Neural cell (in vitro differentiated cells): ENCODE results near the gene DROSHA. TPM values are rescaled to one million over a fixed set of nuclear protein-coding genes. Genes with fewer than 3 reads are reported as not detected.

Experiments used
- H2AFZ ChIP-seq: fragments of 200-600, 300-800 bp; sonication (generic), shearing (Covaris generic); 2 replicates; pipeline ENCODE4 v1.6.0; 2014; ENCODE audit warnings: low read depth, mild to moderate bottlenecking, antibody characterized with exemption, low read length, moderate library complexity
- H3F3A ChIP-seq: fragments of 200-600 bp; shearing (Covaris generic); 2 replicates; pipeline ENCODE4 v1.6.1; 2016; ENCODE audit warnings: mild to moderate bottlenecking, moderate library complexity, mixed read lengths, antibody characterized with exemption, low read length; ENCODE audit not compliant: insufficient read depth, poor library complexity, severe bottlenecking
- H3K27ac ChIP-seq: fragments of 200-600, 300-800 bp; sonication (generic), shearing (Covaris generic); 2 replicates; pipeline ENCODE4 v1.5.1; 2014; ENCODE audit warnings: mild to moderate bottlenecking, low read length, moderate library complexity
- H3K27me3 ChIP-seq: fragments of 300-800, 200-600 bp; sonication (generic), shearing (Covaris generic); 2 replicates; pipeline ENCODE4 v1.6.0; 2014; ENCODE audit warnings: mild to moderate bottlenecking, low read depth, low read length, moderate library complexity; ENCODE audit not compliant: insufficient read depth
- H3K36me3 ChIP-seq: fragments of 300-800, 200-600 bp; sonication (generic), shearing (Covaris generic); 2 replicates; pipeline ENCODE4 v1.5.1; 2014; ENCODE audit warnings: mild to moderate bottlenecking, antibody characterized with exemption, low read length, moderate library complexity; ENCODE audit not compliant: insufficient read depth
- H3K4me2 ChIP-seq: fragments of 300-800, 200-600 bp; sonication (generic), shearing (Covaris generic); 2 replicates; pipeline ENCODE4 v1.6.0; 2014; ENCODE audit warnings: mild to moderate bottlenecking, low read length
- H3K4me3 ChIP-seq: fragments of 300-800, 200-600 bp; sonication (generic), shearing (Covaris generic); 2 replicates; pipeline ENCODE4 v1.5.1; 2014; ENCODE audit warnings: mild to moderate bottlenecking, low read length, moderate library complexity
- H3K79me2 ChIP-seq: fragments of 200-600 bp; shearing (Covaris generic); replicated peaks from 2 replicates; pipeline ENCODE4 v1.6.0; 2014; ENCODE audit warnings: mild to moderate bottlenecking, low read length, moderate library complexity; ENCODE audit not compliant: insufficient read depth
- H3K9ac ChIP-seq: fragments of 300-800, 200-600 bp; sonication (generic), shearing (Covaris generic); 2 replicates; pipeline ENCODE4 v1.6.1; 2016; ENCODE audit warnings: mild to moderate bottlenecking, low read length, mixed read lengths
- H3K9me2 ChIP-seq: fragments of 200-600 bp; shearing (Covaris generic); 2 replicates; pipeline ENCODE4 v1.6.1; 2016; ENCODE audit warnings: mild to moderate bottlenecking, low read length, mixed read lengths; ENCODE audit not compliant: insufficient read depth
- H3K9me3 ChIP-seq: fragments of 200-600, 300-800 bp; sonication (generic), shearing (Covaris generic); 2 replicates; pipeline ENCODE4 v1.6.1; 2016; ENCODE audit warnings: mild to moderate bottlenecking, mixed run types, low read length, moderate library complexity, mixed read lengths
- H4K20me1 ChIP-seq: fragments of 200-600 bp; shearing (Covaris generic); 2 replicates; pipeline ENCODE4 v1.6.1; 2016; ENCODE audit warnings: mild to moderate bottlenecking, mixed run types; ENCODE audit not compliant: insufficient read depth
- EP300 ChIP-seq: fragments of 450-650 bp; conservative IDR thresholded peaks from 2 replicates; pipeline ENCODE4 v1.6.1; 2014; ENCODE audit warnings: antibody characterized with exemption, mild to moderate bottlenecking, moderate library complexity; ENCODE audit not compliant: poor library complexity, severe bottlenecking
- EZH2 ChIP-seq: fragments of 200-600, 300-800 bp; shearing (Covaris generic), sonication (generic); IDR thresholded peaks from 2 replicates; pipeline ENCODE4 v1.6.1; 2014; ENCODE audit warnings: antibody characterized with exemption, low read length, borderline replicate concordance, mild to moderate bottlenecking; ENCODE audit not compliant: insufficient read depth, poor library complexity, severe bottlenecking
- MXI1 ChIP-seq: fragments of 450-650 bp; conservative IDR thresholded peaks from 2 replicates; pipeline ENCODE4 v1.6.1; 2014; ENCODE audit warnings: antibody characterized with exemption, mild to moderate bottlenecking; ENCODE audit not compliant: poor library complexity, severe bottlenecking
- POLR2AphosphoS5 ChIP-seq: IDR thresholded peaks from 2 replicates; pipeline ENCODE4 v1.6.1; 2012
- RAD21 ChIP-seq: fragments of 450-650 bp; conservative IDR thresholded peaks from 2 replicates; pipeline ENCODE4 v1.6.1; 2014; ENCODE audit warnings: antibody characterized with exemption, mild to moderate bottlenecking, moderate library complexity
- SMC3 ChIP-seq: fragments of 450-650 bp; conservative IDR thresholded peaks from 2 replicates; pipeline ENCODE4 v1.6.1; 2014; ENCODE audit warnings: antibody characterized with exemption, mild to moderate bottlenecking, moderate library complexity; ENCODE audit not compliant: poor library complexity
- TAF1 ChIP-seq: IDR thresholded peaks from 2 replicates; pipeline ENCODE4 v1.6.1; 2012; ENCODE audit warnings: low read depth
- polyA plus RNA-seq: library from polyadenylated mRNA; depleted of rRNA; stranded (reverse); fragments of >200 nt; gene quantifications from 2 replicates; pipeline ENCODE4 v1.2.3, GENCODE V29; 2014
- TF ChIP-seq, protein P1 (sequence below): fragments of 450-650 bp; IDR thresholded peaks from 2 replicates; pipeline ENCODE4 v1.5.1; 2014; ENCODE audit warnings: antibody characterized with exemption, mild to moderate bottlenecking, moderate library complexity; ENCODE audit not compliant: poor library complexity, severe bottlenecking
- TF ChIP-seq, protein P2 (sequence below): IDR thresholded peaks from 2 replicates; pipeline ENCODE4 v1.6.1; 2012; ENCODE audit warnings: borderline replicate concordance

DROSHA gene
- polyA plus RNA-seq, 1 donor from 2014 or later = 88.5 TPM

DNA sequence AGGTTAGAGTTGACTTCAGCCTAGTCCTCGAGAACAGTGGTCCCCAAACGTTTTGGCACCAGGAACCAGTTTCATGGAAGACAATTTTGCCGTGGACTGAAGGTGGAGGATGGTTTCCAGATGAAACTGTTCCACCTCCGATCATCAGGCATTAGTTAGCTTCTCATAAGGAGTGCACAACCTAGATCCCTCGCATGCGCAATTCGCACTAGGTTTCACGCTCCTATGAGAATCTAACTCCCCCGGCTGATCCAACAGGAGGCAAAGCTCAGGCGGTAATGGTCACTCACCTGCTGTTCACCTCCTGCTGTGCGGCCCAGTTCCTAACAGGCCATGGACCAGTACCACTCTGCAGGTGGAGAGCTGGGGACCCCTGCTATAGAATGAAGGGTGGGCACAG is 174.9 kb downstream of the DROSHA start:
- Histone ChIP-seq H3K36me3 (no peaks in the 10 kb centered on the region), H3K4me3 (no peak overlapping the region), H2AFZ (no peak overlapping the region), H3K79me2 (no peaks in the 10 kb centered on the region), H3K27ac (no peak overlapping the region), H3K9ac (no peak overlapping the region), H3K27me3 (no peaks in the 10 kb centered on the region), H3K9me2 (no peaks in the 10 kb centered on the region), H3K4me2 (no peak overlapping the region), H4K20me1 (no peaks in the 10 kb centered on the region), H3F3A (no peaks in the 10 kb centered on the region), H3K9me3 (no peaks in the 10 kb centered on the region)
- TF ChIP-seq MXI1 (no peak), POLR2AphosphoS5 (no peak), EP300 (no peak), RAD21 (no peak), SMC3 (no peak), EZH2 (no peak)
- TF ChIP-seq, protein P1, sequence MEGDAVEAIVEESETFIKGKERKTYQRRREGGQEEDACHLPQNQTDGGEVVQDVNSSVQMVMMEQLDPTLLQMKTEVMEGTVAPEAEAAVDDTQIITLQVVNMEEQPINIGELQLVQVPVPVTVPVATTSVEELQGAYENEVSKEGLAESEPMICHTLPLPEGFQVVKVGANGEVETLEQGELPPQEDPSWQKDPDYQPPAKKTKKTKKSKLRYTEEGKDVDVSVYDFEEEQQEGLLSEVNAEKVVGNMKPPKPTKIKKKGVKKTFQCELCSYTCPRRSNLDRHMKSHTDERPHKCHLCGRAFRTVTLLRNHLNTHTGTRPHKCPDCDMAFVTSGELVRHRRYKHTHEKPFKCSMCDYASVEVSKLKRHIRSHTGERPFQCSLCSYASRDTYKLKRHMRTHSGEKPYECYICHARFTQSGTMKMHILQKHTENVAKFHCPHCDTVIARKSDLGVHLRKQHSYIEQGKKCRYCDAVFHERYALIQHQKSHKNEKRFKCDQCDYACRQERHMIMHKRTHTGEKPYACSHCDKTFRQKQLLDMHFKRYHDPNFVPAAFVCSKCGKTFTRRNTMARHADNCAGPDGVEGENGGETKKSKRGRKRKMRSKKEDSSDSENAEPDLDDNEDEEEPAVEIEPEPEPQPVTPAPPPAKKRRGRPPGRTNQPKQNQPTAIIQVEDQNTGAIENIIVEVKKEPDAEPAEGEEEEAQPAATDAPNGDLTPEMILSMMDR = no peak
- TF ChIP-seq, protein P2, sequence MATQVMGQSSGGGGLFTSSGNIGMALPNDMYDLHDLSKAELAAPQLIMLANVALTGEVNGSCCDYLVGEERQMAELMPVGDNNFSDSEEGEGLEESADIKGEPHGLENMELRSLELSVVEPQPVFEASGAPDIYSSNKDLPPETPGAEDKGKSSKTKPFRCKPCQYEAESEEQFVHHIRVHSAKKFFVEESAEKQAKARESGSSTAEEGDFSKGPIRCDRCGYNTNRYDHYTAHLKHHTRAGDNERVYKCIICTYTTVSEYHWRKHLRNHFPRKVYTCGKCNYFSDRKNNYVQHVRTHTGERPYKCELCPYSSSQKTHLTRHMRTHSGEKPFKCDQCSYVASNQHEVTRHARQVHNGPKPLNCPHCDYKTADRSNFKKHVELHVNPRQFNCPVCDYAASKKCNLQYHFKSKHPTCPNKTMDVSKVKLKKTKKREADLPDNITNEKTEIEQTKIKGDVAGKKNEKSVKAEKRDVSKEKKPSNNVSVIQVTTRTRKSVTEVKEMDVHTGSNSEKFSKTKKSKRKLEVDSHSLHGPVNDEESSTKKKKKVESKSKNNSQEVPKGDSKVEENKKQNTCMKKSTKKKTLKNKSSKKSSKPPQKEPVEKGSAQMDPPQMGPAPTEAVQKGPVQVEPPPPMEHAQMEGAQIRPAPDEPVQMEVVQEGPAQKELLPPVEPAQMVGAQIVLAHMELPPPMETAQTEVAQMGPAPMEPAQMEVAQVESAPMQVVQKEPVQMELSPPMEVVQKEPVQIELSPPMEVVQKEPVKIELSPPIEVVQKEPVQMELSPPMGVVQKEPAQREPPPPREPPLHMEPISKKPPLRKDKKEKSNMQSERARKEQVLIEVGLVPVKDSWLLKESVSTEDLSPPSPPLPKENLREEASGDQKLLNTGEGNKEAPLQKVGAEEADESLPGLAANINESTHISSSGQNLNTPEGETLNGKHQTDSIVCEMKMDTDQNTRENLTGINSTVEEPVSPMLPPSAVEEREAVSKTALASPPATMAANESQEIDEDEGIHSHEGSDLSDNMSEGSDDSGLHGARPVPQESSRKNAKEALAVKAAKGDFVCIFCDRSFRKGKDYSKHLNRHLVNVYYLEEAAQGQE = no peak

DNA sequence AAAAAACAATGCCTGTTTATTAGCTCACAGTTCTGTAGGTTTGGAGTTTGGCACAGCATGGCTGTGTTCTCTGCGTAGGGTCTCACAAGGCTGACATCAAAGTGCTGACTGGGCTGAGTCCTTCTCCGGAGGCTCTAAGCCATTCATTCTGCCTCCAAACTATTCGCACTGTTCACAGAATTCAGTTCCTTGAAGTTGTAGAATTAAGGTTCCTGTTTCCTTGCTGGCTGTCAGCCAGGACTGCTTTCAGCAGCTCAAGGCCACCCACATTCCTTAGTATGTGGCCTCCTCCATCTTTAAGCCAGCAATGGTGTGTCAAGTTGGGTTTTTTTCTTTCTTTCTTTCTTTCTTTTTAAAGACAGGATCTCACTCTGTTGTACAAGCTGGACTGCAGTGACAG is 176.6 kb downstream of the DROSHA start:
- H3K4me3 ChIP-seq = no peak overlapping the region
- no peaks in the 10 kb centered on the region for H3K36me3 ChIP-seq
- H3F3A ChIP-seq = no peaks in the 10 kb centered on the region
- no peak overlapping the region for H3K27ac ChIP-seq
- H3K4me2 ChIP-seq = no peak overlapping the region
- no peak overlapping the region for H2AFZ ChIP-seq
- no peaks in the 10 kb centered on the region for H4K20me1 ChIP-seq
- no peaks in the 10 kb centered on the region for H3K27me3 ChIP-seq
- no peaks in the 10 kb centered on the region for H3K79me2 ChIP-seq
- no peak overlapping the region for H3K9ac ChIP-seq
- TF ChIP-seq EZH2 (no peak), RAD21 (no peak), TAF1 (no peak), SMC3 (no peak), MXI1 (no peak), POLR2AphosphoS5 (no peak), EP300 (no peak)
- TF ChIP-seq, protein P2 = no peak
- TF ChIP-seq, protein P1 = no peak
- H3K9me3 ChIP-seq = no peaks in the 10 kb centered on the region
- no peaks in the 10 kb centered on the region for H3K9me2 ChIP-seq
